ENCODE results near the gene POTEG.
"Not testable (repeated sequence)": the region's sequence is repeated elsewhere in the genome, so short reads cannot be mapped to it uniquely, and the experiment has no call there.

Gene POTEG

GRCh38 chr14:19434241-19434640 lies at the start of gene POTEG:
POTEG (minus strand) TSS chr14:19434341; CDS start chr14:19434289, 52 bp downstream.
- DNase-seq (ENCODE audit: low spot score) = not testable (repeated sequence)

- not testable (repeated sequence) for DNase-seq (ENCODE audit: low spot score)
Measured at GRCh38 chr14:19482093-19482492, 48.0 kb upstream of the POTEG start.

GRCh38 chr14:19481421-19481820 lies 47.3 kb upstream of the POTEG start:
- not testable (repeated sequence) for DNase-seq (ENCODE audit: low spot score)

GRCh38 chr14:19480491-19480890 lies 46.4 kb upstream of the POTEG start:
- DNase-seq (ENCODE audit: low spot score) = not testable (repeated sequence)

GRCh38 chr14:19445761-19446160 lies 11.6 kb upstream of the POTEG start:
- DNase-seq (ENCODE audit: low spot score) = not testable (repeated sequence)

- not testable (repeated sequence) for DNase-seq (ENCODE audit: low spot score)
Measured at GRCh38 chr14:19439826-19440225, 5.7 kb upstream of the POTEG start.

GRCh38 chr14:19439219-19439618 lies 5.1 kb upstream of the POTEG start:
- not testable (repeated sequence) for DNase-seq (ENCODE audit: low spot score)

GRCh38 chr14:19437126-19437443 lies 2.9 kb upstream of the POTEG start:
- DNase-seq (ENCODE audit: low spot score) = not testable (repeated sequence)

GRCh38 chr14:19436311-19437125 lies 2.4 kb upstream of the POTEG start:
- DNase-seq (ENCODE audit: low spot score) = not testable (repeated sequence)

GRCh38 chr14:19435852-19436251 lies 1.7 kb upstream of the POTEG start:
- DNase-seq (ENCODE audit: low spot score) = not testable (repeated sequence)

- DNase-seq (ENCODE audit: low spot score) = not testable (repeated sequence)
Measured at GRCh38 chr14:19434891-19435290, 750 bp upstream of the POTEG start.

- not testable (repeated sequence) for DNase-seq (ENCODE audit: low spot score)
Measured at GRCh38 chr14:19433765-19434164, 376 bp downstream of the POTEG start.

- DNase-seq (ENCODE audit: low spot score) = not testable (repeated sequence)
Measured at GRCh38 chr14:19408519-19408918, 25.6 kb downstream of the POTEG start.

GRCh38 chr14:19402097-19402496 lies 32.0 kb downstream of the POTEG start:
- not testable (repeated sequence) for DNase-seq (ENCODE audit: low spot score)

- DNase-seq (ENCODE audit: low spot score) = not testable (repeated sequence)
Measured at GRCh38 chr14:19394727-19395126, 39.4 kb downstream of the POTEG start.

GRCh38 chr14:19390230-19390629 lies 43.9 kb downstream of the POTEG start:
- DNase-seq (ENCODE audit: low spot score) = not testable (repeated sequence)

- DNase-seq (ENCODE audit: low spot score) = not testable (repeated sequence)
Measured at GRCh38 chr14:19388741-19389140, 45.4 kb downstream of the POTEG start.

- DNase-seq (ENCODE audit: low spot score) = not testable (repeated sequence)
Measured at GRCh38 chr14:19386996-19387395, 47.1 kb downstream of the POTEG start.

- DNase-seq (ENCODE audit: low spot score) = not testable (repeated sequence)
Measured at GRCh38 chr14:19386309-19386708, 47.8 kb downstream of the POTEG start.

- DNase-seq (ENCODE audit: low spot score) = not testable (repeated sequence)
Measured at GRCh38 chr14:19384088-19384781, 49.9 kb downstream of the POTEG start.

- DNase-seq (ENCODE audit: low spot score) = not testable (repeated sequence)
Measured at GRCh38 chr14:19383008-19383584, 51.0 kb downstream of the POTEG start.

GRCh38 chr14:19380137-19380536 lies 54.0 kb downstream of the POTEG start:
- DNase-seq (ENCODE audit: low spot score) = not testable (repeated sequence)

- DNase-seq (ENCODE audit: low spot score) = not testable (repeated sequence)
Measured at GRCh38 chr14:19374451-19374903, 59.7 kb downstream of the POTEG start.

Data from CD4-positive, alpha-beta T cell treated with Interleukin-6 at 100 ng/mL for 8 hours (primary cell).